ENCODE measurements around the gene PLSCR2. TPM values are rescaled to one million over a fixed set of nuclear protein-coding genes. Genes with fewer than 3 reads are reported as not detected.

Gene PLSCR2
- total RNA-seq, 1 experiment from 2014 or later = 0.54 TPM

GRCh38 chr3:146513386-146514051, 44.2 kb upstream of the PLSCR2 start:
- CTCF ChIA-PET = no interaction called here
- POLR2A ChIA-PET = interaction anchor here (0.6 kb wide), 1 partner anchor 14 kb away, joined by 16 read pairs; no protein-coding TSS in a partner anchor
- TF ChIP-seq, protein P1, sequence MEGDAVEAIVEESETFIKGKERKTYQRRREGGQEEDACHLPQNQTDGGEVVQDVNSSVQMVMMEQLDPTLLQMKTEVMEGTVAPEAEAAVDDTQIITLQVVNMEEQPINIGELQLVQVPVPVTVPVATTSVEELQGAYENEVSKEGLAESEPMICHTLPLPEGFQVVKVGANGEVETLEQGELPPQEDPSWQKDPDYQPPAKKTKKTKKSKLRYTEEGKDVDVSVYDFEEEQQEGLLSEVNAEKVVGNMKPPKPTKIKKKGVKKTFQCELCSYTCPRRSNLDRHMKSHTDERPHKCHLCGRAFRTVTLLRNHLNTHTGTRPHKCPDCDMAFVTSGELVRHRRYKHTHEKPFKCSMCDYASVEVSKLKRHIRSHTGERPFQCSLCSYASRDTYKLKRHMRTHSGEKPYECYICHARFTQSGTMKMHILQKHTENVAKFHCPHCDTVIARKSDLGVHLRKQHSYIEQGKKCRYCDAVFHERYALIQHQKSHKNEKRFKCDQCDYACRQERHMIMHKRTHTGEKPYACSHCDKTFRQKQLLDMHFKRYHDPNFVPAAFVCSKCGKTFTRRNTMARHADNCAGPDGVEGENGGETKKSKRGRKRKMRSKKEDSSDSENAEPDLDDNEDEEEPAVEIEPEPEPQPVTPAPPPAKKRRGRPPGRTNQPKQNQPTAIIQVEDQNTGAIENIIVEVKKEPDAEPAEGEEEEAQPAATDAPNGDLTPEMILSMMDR (IDR thresholded peaks at IDR 0.05) = no peak
- TF ChIP-seq TCF7L2 (IDR thresholded peaks at IDR 0.05; ENCODE audit: low read depth, low read length) (no peak), SIN3A (IDR thresholded peaks at IDR 0.05; ENCODE audit: borderline replicate concordance, insufficient read depth, low read depth, low read length) (no peak), REST (IDR thresholded peaks at IDR 0.05; ENCODE audit: insufficient read depth in 1 of 2, low read depth in 2 of 2, low read length in 1 of 2) (no peak)
- no TSS peak for BruUV-seq (replicated peaks)
- Histone ChIP-seq H3K9me3 (ENCODE audit: control insufficient read depth, insufficient read depth, low read depth, low read length) (no peaks in the 10 kb centered on the region), H3K4me3 (ENCODE audit: low read depth in 2 of 2, low read length in 2 of 2) (no peak overlapping the region), H3K4me1 (ENCODE audit: control insufficient read depth, insufficient read depth, low read length) (no peaks in the 10 kb centered on the region), H3K27ac (ENCODE audit: low read length) (no peak overlapping the region), H3K27me3 (ENCODE audit: control insufficient read depth, insufficient read depth, low read length) (no peaks in the 10 kb centered on the region), H3K36me3 (ENCODE audit: control insufficient read depth, insufficient read depth, low read length) (peaks cover 2% of the 10 kb centered on the region; the same call in 1 of the 2 replicates)
- no peak for ATAC-seq
- in situ Hi-C loops (cut with HindIII; ENCODE audit: low pct_unique_long_range_greater_than_20kb, low sequenced_read_pairs) = no loop called here
- intact Hi-C loops (cut with micrococcal nuclease; ENCODE audit: unreplicated experiment) = no loop called here
- no peak for DNase-seq (ENCODE audit: low read depth, low spot score)

- Histone ChIP-seq H3K9me3 (ENCODE audit: control insufficient read depth, insufficient read depth, low read depth, low read length) (no peaks in the 10 kb centered on the region), H3K27me3 (ENCODE audit: control insufficient read depth, insufficient read depth, low read length) (no peaks in the 10 kb centered on the region), H3K4me3 (ENCODE audit: low read depth in 2 of 2, low read length in 2 of 2) (no peak overlapping the region), H3K36me3 (ENCODE audit: control insufficient read depth, insufficient read depth, low read length) (peaks cover 2% of the 10 kb centered on the region; the same call in 1 of the 2 replicates), H3K4me1 (ENCODE audit: control insufficient read depth, insufficient read depth, low read length) (no peaks in the 10 kb centered on the region), H3K27ac (ENCODE audit: low read length) (no peak overlapping the region)
- ChIA-PET POLR2A (no interaction called here), CTCF (no interaction called here)
- BruUV-seq (replicated peaks) = no TSS peak
- in situ Hi-C loops (cut with HindIII; ENCODE audit: low pct_unique_long_range_greater_than_20kb, low sequenced_read_pairs) = no loop called here
- TF ChIP-seq, protein P1 (IDR thresholded peaks at IDR 0.05) = no peak
- TF ChIP-seq POLR2AphosphoS5 (IDR thresholded peaks at IDR 0.05; ENCODE audit: low read depth, low read length) (no peak), REST (IDR thresholded peaks at IDR 0.05; ENCODE audit: insufficient read depth in 1 of 2, low read depth in 2 of 2, low read length in 1 of 2) (no peak), TCF7L2 (IDR thresholded peaks at IDR 0.05; ENCODE audit: low read depth, low read length) (no peak), SIN3A (IDR thresholded peaks at IDR 0.05; ENCODE audit: borderline replicate concordance, insufficient read depth, low read depth, low read length) (no peak)
- DNase-seq (ENCODE audit: low read depth, low spot score) (no peak), ATAC-seq (no peak)
- intact Hi-C loops (cut with micrococcal nuclease; ENCODE audit: unreplicated experiment) = no loop called here
These were observed 42.2 kb upstream of the PLSCR2 start for GRCh38 chr3:146511402-146512134.
